ACC112 (cell line): ENCODE results near the gene RTTN.

ENCODE experiments used
- H2AFZ ChIP-seq: fragments of 200-600 bp; sonication (generic); one replicate; pipeline ENCODE4 v1.6.0; 2017; ENCODE audit warnings: antibody characterized with exemption, low read length; ENCODE audit not compliant: unreplicated experiment
- H3K27ac ChIP-seq: fragments of 200-600 bp; sonication (generic); 2 replicates; pipeline ENCODE4 v1.5.1; 2014; ENCODE audit warnings: low read depth, mild to moderate bottlenecking, antibody characterized with exemption, low read length, moderate library complexity
- H3K27me3 ChIP-seq: fragments of 200-600 bp; sonication (generic); 2 replicates; pipeline ENCODE4 v1.6.1; 2014; ENCODE audit warnings: mild to moderate bottlenecking, antibody characterized with exemption, low read length, moderate library complexity, mixed read lengths; ENCODE audit not compliant: insufficient read depth
- H3K36me3 ChIP-seq: fragments of 200-600 bp; sonication (generic); 2 replicates; pipeline ENCODE4 v1.6.1; 2016; ENCODE audit warnings: mild to moderate bottlenecking, antibody characterized with exemption, low read length, moderate library complexity, mixed read lengths; ENCODE audit not compliant: insufficient read depth
- H3K4me1 ChIP-seq: fragments of 200-600 bp; sonication (generic); one replicate; pipeline ENCODE4 v1.6.1; 2016; ENCODE audit warnings: low read length, mixed read lengths; ENCODE audit not compliant: insufficient read depth, unreplicated experiment, control insufficient read depth
- H3K4me3 ChIP-seq: fragments of 200-600 bp; sonication (generic); 2 replicates; pipeline ENCODE4 v1.5.1; 2014; ENCODE audit warnings: mild to moderate bottlenecking, low read depth, low read length
- H3K79me2 ChIP-seq: fragments of 200-600 bp; sonication (generic); one replicate; pipeline ENCODE4 v1.6.0; 2016; ENCODE audit warnings: low read length; ENCODE audit not compliant: control insufficient read depth, unreplicated experiment, insufficient read depth

RTTN gene

GRCh38 chr18:70085641-70086040 is 119.8 kb downstream of the RTTN start:
- Histone ChIP-seq H3K4me3 (no peak overlapping the region), H3K27me3 (no peaks in the 10 kb centered on the region), H3K36me3 (no peaks in the 10 kb centered on the region), H3K4me1 (no peaks in the 10 kb centered on the region), H2AFZ (no peak overlapping the region), H3K27ac (no peak overlapping the region), H3K79me2 (no peaks in the 10 kb centered on the region)

- Histone ChIP-seq H3K27me3 (no peaks in the 10 kb centered on the region), H3K4me1 (no peaks in the 10 kb centered on the region), H3K36me3 (no peaks in the 10 kb centered on the region; the same call in 1 of the 2 replicates), H3K27ac (no peak overlapping the region), H2AFZ (no peak overlapping the region), H3K79me2 (no peaks in the 10 kb centered on the region), H3K4me3 (no peak overlapping the region)
Observed at GRCh38 chr18:70082430-70082829, 123.1 kb downstream of the RTTN start.

GRCh38 chr18:70078106-70078505 is 127.4 kb downstream of the RTTN start:
- H2AFZ ChIP-seq = no peak overlapping the region
- H3K4me1 ChIP-seq = no peaks in the 10 kb centered on the region
- H3K27me3 ChIP-seq = no peaks in the 10 kb centered on the region
- no peak overlapping the region for H3K4me3 ChIP-seq
- no peaks in the 10 kb centered on the region for H3K79me2 ChIP-seq
- no peak overlapping the region for H3K27ac ChIP-seq
- H3K36me3 ChIP-seq = peaks cover 3% of the 10 kb centered on the region; the same call in 1 of the 2 replicates

GRCh38 chr18:70075906-70076305 is 129.6 kb downstream of the RTTN start:
- H2AFZ ChIP-seq = no peak overlapping the region
- no peak overlapping the region for H3K4me3 ChIP-seq
- peaks cover 4% of the 10 kb centered on the region; the same call in 1 of the 2 replicates for H3K36me3 ChIP-seq
- no peaks in the 10 kb centered on the region for H3K27me3 ChIP-seq
- no peak overlapping the region for H3K27ac ChIP-seq
- no peaks in the 10 kb centered on the region for H3K4me1 ChIP-seq
- no peaks in the 10 kb centered on the region for H3K79me2 ChIP-seq

GRCh38 chr18:70074116-70074515 is 131.4 kb downstream of the RTTN start:
- no peak overlapping the region for H3K4me3 ChIP-seq
- H3K4me1 ChIP-seq = no peaks in the 10 kb centered on the region
- H3K79me2 ChIP-seq = no peaks in the 10 kb centered on the region
- no peak overlapping the region for H2AFZ ChIP-seq
- no peaks in the 10 kb centered on the region for H3K27me3 ChIP-seq
- 0 out of 2 replicates have a peak, but pooled peaks cover 4% of the 10 kb centered on the region for H3K36me3 ChIP-seq
- no peak overlapping the region for H3K27ac ChIP-seq

GRCh38 chr18:70073432-70073831 is 132.1 kb downstream of the RTTN start:
- no peak overlapping the region for H2AFZ ChIP-seq
- no peaks in the 10 kb centered on the region for H3K4me1 ChIP-seq
- no peak overlapping the region for H3K27ac ChIP-seq
- H3K36me3 ChIP-seq = 0 out of 2 replicates have a peak, but pooled peaks cover 4% of the 10 kb centered on the region
- H3K4me3 ChIP-seq = no peak overlapping the region
- no peaks in the 10 kb centered on the region for H3K79me2 ChIP-seq
- H3K27me3 ChIP-seq = no peaks in the 10 kb centered on the region

GRCh38 chr18:70072678-70073077 is 132.8 kb downstream of the RTTN start:
- Histone ChIP-seq H3K79me2 (no peaks in the 10 kb centered on the region), H3K4me3 (no peak overlapping the region), H3K27ac (no peak overlapping the region), H3K36me3 (0 out of 2 replicates have a peak, but pooled peaks cover 4% of the 10 kb centered on the region), H3K27me3 (no peaks in the 10 kb centered on the region), H3K4me1 (no peaks in the 10 kb centered on the region), H2AFZ (no peak overlapping the region)

- H3K27ac ChIP-seq = no peak overlapping the region
- H3K4me1 ChIP-seq = no peaks in the 10 kb centered on the region
- no peaks in the 10 kb centered on the region for H3K27me3 ChIP-seq
- no peak overlapping the region for H2AFZ ChIP-seq
- H3K36me3 ChIP-seq = 0 out of 2 replicates have a peak, but pooled peaks cover 4% of the 10 kb centered on the region
- H3K79me2 ChIP-seq = no peaks in the 10 kb centered on the region
- H3K4me3 ChIP-seq = no peak overlapping the region
Observed at GRCh38 chr18:70069965-70070364, 135.5 kb downstream of the RTTN start.

- H3K4me3 ChIP-seq = no peak overlapping the region
- H3K36me3 ChIP-seq = 0 out of 2 replicates have a peak, but pooled peaks cover 4% of the 10 kb centered on the region
- no peaks in the 10 kb centered on the region for H3K79me2 ChIP-seq
- no peaks in the 10 kb centered on the region for H3K4me1 ChIP-seq
- H3K27me3 ChIP-seq = no peaks in the 10 kb centered on the region
- no peak overlapping the region for H3K27ac ChIP-seq
- no peak overlapping the region for H2AFZ ChIP-seq
Observed at GRCh38 chr18:70069382-70069781, 136.1 kb downstream of the RTTN start.

- Histone ChIP-seq H3K4me3 (no peak overlapping the region), H3K27ac (no peak overlapping the region), H3K36me3 (0 out of 2 replicates have a peak, but pooled peaks cover 4% of the 10 kb centered on the region), H3K4me1 (no peaks in the 10 kb centered on the region), H2AFZ (no peak overlapping the region), H3K27me3 (no peaks in the 10 kb centered on the region), H3K79me2 (no peaks in the 10 kb centered on the region)
Observed at GRCh38 chr18:70068981-70069380, 136.5 kb downstream of the RTTN start.

GRCh38 chr18:70059684-70060083 is 145.8 kb downstream of the RTTN start:
- no peaks in the 10 kb centered on the region for H3K4me1 ChIP-seq

More at GRCh38 chr18:70059684-70060083, 145.8 kb downstream of the RTTN start:
- H3K4me3 ChIP-seq = no peak overlapping the region
- H3K27me3 ChIP-seq = no peaks in the 10 kb centered on the region
- H3K36me3 ChIP-seq = peaks cover 13% of the 10 kb centered on the region; the same call in 1 of the 2 replicates
- no peaks in the 10 kb centered on the region for H3K79me2 ChIP-seq
- no peak overlapping the region for H3K27ac ChIP-seq
- H2AFZ ChIP-seq = no peak overlapping the region
